GM21381 (cell line): Measurements from ENCODE around the gene VWA2.

Source experiments
- ATAC-seq: cut with Tn5 transposase; IDR thresholded peaks from one replicate; pipeline ENCODE4 v1.9.1; 2021; ENCODE audit warnings: mild to moderate bottlenecking, moderate library complexity; ENCODE audit not compliant: unreplicated experiment

The VWA2 gene

GRCh38 chr10:114293075-114293474, 54.0 kb downstream of the VWA2 start:
- no peak for ATAC-seq

GRCh38 chr10:114294549-114294948, 55.5 kb downstream of the VWA2 start:
- ATAC-seq = no peak

GRCh38 chr10:114295393-114295792, 56.3 kb downstream of the VWA2 start:
- no peak for ATAC-seq

- ATAC-seq = no peak
Observed at GRCh38 chr10:114297136-114297705, 58.2 kb downstream of the VWA2 start.

- ATAC-seq = no peak
Observed at GRCh38 chr10:114300036-114300645, 61.1 kb downstream of the VWA2 start.

- ATAC-seq = no peak
Observed at GRCh38 chr10:114301177-114301576, 62.1 kb downstream of the VWA2 start.

- no peak for ATAC-seq
Observed at GRCh38 chr10:114301951-114302710, 63.1 kb downstream of the VWA2 start.

- ATAC-seq = peak; percentile 4
Observed at GRCh38 chr10:114303556-114303955, 64.5 kb downstream of the VWA2 start.

- ATAC-seq = peak; percentile 81
Observed at GRCh38 chr10:114304017-114304570, 65.0 kb downstream of the VWA2 start.

- peak; percentile 66 for ATAC-seq
Observed at GRCh38 chr10:114304571-114305421, 65.7 kb downstream of the VWA2 start.

- no peak for ATAC-seq
Observed at GRCh38 chr10:114305521-114305925, 66.5 kb downstream of the VWA2 start.

- ATAC-seq = no peak
Observed at GRCh38 chr10:114306116-114306973, 67.3 kb downstream of the VWA2 start.

- no peak for ATAC-seq
Observed at GRCh38 chr10:114307731-114308130, 68.7 kb downstream of the VWA2 start.

- no peak for ATAC-seq
Observed at GRCh38 chr10:114308531-114309363, 69.7 kb downstream of the VWA2 start.

GRCh38 chr10:114309364-114309651, 70.3 kb downstream of the VWA2 start:
- ATAC-seq = no peak

- no peak for ATAC-seq
Observed at GRCh38 chr10:114310346-114310745, 71.3 kb downstream of the VWA2 start.

- ATAC-seq = no peak
Observed at GRCh38 chr10:114311023-114311422, 72.0 kb downstream of the VWA2 start.

- ATAC-seq = no peak
Observed at GRCh38 chr10:114311496-114312209, 72.6 kb downstream of the VWA2 start.

GRCh38 chr10:114313139-114313538, 74.1 kb downstream of the VWA2 start:
- no peak for ATAC-seq
